ENCODE measurements around the gene XPA.

XPA gene

DNA sequence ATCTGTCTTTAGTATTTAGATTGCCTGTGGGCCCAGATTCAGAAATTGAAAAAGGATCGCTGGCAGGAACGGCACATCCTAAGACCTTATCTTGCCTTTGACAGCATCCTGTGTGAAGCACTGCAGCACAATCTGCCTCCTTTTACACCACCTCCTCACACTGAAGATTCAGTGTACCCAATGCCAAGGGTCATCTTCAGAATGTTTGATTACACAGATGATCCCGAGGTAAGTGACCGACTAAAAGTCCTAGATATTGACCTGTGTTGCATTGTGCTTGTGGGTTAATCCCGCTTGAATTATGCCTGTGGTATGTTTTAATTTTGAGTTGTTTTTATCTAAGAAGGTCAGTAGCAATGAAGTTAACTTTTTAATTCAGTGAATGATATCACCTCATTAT, 49.1 kb downstream of the XPA start:
- no peak for DNase-seq

DNA sequence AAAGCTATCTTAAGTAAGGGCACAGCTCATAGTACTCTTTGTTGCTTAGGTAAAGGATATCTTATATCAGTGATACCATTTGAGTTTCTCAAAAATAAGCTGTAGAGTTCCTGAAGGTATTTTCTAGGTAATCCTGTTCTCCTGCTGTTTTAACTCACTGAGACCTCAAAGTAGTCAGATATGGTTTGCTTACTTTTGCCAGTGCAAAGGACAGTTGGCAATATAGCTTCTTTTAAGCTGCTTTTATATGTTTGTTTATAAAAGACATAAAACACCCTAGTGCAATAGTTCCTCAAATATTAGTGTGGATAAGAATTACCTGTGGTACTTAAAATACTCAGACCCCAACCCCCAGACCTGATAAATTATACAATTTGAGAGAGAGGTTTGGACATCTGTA, 51.4 kb downstream of the XPA start:
- no peak for DNase-seq

DNA sequence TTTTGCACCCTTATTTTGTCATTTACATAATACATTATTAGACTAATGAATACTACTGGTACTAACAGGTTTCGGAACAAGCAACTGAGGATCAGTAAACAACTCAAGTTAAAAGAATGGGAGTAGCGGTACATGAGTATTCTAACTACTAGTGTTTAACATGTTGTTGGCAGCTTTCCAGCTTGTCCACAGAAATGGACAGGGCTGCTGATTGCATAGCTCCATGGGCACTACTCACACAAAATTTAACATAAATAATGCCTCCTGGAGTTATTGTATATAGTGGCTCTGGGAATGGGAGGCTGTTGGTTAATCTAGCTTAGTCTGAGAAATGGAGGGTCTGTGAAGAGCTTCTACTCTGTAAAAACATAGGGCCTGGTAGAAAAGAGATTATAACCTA, 56.8 kb downstream of the XPA start:
- DNase-seq = no peak

DNA sequence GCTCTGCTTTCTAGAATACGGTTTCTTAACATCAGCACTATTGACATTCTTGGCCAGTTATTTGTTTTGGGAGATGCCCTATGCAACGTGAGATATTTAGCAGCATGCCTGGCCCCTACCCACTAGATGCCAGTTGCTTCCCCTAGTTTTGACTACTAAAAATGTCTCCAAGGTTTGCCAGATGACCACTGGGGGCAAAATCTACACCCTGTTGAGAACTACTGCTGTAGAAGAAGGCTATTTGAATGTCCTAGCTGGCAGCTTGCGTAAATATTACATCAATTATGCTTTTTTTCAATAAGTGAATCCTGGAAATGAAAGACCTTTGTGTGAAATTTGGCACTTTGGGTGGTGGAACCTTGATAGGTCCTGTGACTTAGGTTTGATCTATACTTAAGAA, 58.5 kb downstream of the XPA start:
- DNase-seq = no peak

DNA sequence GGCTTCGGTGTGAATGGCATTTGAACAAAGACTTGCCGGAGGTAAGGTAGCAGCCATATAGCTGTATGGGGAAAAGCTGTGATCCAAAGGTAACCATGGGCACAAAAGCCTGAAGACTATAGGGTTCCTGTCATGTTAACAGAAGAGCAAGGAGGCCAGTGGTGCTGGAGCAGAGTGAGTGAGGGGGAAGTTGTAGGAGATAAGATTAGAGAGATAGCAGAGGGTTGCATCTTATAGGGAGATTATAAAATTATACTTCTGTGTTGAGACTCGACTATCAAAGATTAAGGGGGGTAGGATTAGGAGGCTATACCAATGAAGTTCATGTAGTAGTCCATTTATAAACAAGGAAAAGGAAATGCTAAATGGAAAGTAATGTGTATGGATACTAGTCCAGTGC, 60.2 kb downstream of the XPA start:
- DNase-seq = no peak

GRCh38 chr9:97635026-97635425, 62.1 kb downstream of the XPA start:
- DNase-seq = no peak

GRCh38 chr9:97633859-97634490, 63.2 kb downstream of the XPA start:
- DNase-seq = no peak

DNA sequence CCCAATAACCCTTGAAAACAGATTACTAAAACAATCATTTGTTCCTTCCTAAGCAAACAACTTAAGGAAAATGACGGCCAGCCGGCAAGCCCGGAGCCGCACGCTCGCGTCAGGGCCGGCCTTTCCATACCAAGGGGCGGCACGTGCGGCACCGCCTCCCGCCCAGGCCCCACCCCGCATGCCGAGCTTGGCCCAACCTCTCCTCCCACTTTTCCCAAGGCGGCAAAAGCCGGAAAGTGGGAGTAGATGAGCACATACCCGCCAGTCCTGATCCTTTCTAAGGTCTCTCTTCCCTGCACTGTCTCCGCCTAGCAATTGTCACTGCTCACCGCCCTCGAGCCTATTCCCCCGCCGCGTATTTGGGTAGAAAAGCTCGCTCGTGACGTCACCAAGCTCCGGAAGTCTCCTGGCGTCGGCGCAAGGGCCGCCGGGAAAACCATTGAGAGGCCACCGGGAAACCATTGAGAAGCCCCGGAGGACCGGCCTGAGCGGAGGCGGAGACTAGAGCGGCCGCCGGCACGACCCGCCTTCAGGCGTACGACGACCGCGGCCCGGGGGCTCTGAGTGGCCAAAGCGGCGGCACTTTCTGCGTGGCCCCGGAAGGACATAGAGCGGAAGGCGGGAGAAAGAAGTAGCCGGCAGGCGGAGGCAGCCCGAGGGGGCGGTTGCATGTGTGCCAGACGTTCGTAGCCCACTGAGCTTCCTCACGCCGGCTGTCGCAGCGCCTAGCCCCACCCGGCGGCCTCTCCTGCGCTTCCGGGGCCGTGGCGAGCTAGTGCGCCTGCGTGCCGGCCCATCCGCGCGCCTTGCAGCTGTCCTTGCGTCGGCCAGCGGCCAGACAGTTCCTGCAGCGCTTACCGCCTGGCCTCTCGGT, 63.9 kb downstream of the XPA start, which contains the start of the genes NCBP1 and TSTD2:
Gene NCBP1, plus strand, starts transcription at position 837 of the 874 bp plus-strand sequence. CDS start 61 bp downstream, outside the sequence.
Gene TSTD2, minus strand, starts transcription at position 384 of the 874 bp plus-strand sequence. CDS start 5,806 bp downstream, outside the sequence.
- peak; percentile 97 for DNase-seq

DNA sequence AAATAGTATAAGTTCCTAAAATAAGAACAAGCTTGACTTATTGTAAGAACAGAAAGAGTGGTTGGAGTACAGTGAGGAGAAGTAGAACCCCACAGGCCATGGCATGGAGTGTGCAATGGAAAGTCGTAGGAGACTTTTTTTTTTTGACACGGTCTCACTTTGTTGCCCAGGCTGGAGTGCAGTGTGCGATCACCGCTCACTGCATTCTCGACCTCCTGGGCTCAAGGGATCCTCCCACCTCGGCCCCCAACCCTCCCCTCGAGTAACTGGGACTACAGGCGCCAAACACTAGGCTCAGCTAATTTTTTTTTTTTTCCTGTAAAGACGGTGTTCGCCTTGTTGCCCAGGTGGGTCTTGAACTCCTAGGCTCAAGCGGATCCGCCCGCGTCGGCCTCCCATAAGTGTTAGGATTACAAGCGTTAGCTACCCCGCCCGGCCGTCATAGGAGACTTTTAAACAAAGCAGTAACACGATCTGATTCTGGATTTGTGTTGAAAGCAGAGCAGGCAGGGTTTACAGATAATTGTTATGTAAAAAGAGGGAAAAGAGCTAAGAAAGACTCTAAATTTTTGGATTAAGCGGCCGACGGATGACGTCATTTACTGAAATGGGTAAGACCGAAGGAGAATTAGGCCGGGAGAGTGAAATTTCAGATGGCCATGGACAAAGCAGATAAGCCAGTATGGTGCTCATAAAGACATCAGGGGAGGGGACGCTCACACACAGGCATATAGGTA, 64.7 kb downstream of the XPA start:
- no peak for DNase-seq

DNA sequence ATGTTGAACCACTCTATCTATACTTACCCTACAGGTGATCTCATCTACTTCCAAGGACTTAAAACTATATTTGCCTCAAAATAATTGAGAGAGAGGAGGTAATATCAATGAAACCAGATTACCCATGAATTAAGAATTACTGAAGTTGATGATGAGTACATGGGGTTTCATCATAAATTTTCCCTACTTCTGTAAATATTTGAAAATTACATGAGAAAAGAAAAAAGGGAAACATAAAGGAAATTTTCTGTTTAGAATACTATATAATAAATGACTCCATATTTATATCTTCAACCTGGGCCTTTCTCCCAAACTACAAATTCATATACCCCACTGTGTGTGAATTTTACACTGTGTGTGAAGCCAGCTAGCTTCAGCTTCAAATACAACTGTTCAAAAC, 66.5 kb downstream of the XPA start:
- DNase-seq = no peak

- no peak for DNase-seq
Measured at GRCh38 chr9:97629156-97629555, 68.0 kb downstream of the XPA start.

GRCh38 chr9:97628668-97629067, 68.5 kb downstream of the XPA start:
- no peak for DNase-seq

DNA sequence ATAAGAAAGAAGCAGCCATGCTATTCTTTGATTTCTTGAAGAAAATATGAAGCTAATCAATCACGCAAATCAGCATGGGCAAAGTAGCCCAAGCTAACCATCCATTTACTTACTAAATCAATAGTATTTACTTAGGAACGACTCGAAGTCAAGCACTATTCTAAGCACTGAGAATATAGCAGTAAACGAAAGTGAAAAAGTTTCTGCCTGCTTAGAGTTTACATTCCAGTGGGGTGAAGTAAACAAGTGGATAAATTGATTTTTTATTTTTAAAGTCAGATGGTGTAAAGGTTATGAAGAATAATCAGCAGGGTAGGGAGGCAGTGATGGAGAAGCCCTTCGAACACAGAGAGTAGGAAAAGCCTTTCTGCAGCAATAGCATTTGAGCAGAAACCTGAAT, 69.5 kb downstream of the XPA start:
- DNase-seq = no peak

DNA sequence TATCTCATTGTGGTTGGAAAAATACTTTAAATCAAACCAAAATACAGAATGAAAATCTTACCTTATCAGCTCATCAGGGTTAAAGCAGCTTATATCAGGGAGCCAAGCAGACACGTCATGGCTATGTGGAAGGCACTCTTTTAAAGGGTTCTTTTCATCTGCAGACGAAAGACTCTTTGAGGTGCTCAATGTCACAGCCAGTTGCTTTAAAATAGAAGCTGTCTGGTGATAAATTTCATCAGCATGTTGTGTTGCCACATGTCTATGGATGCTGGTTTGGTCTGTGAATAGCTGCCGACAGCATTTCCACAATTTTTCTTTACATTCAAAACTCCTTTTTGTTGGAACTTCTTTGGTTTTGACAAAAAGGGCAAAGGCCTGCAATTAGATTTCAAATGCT, 71.5 kb downstream of the XPA start:
- DNase-seq = no peak

Data from SIG-M5 (cell line).